Lower leg skin (tissue), 4 donors: ENCODE results near the gene FHL2. TPM values are rescaled to one million over a fixed set of nuclear protein-coding genes. Genes with fewer than 3 reads are reported as not detected.

Source experiments
- DNase-seq, 2 donors: peaks; one replicate each; pipeline ENCODE4 v3.0.0-alpha.2; 2019; ENCODE audit warnings: low spot score in 2 of 2
- H3K4me3 ChIP-seq: fragments of 200-600 bp; sonication (generic); 2 replicates; pipeline ENCODE4 v1.5.1; 2017; ENCODE audit warnings: mild to moderate bottlenecking, low read depth; ENCODE audit not compliant: poor library complexity, severe bottlenecking
- POLR2A ChIP-seq, 2 donors: fragments of 450-650 bp; IDR thresholded peaks; one replicate each; pipeline ENCODE4 v1.6.1; 2016 to 2017; ENCODE audit warnings: antibody characterized with exemption in 2 of 2, mild to moderate bottlenecking in 1 of 2, moderate library complexity in 1 of 2
- WGBS, 2 donors: methylation state at CpG; one replicate each; pipeline ENCODE4 v1.1.5; 2018; 5-methylcytosine and 5-hydroxymethylcytosine counted together
- intact Hi-C: fragments of 100-400 bp; cut with DNase I; formaldehyde crosslinking; loops from one replicate; pipeline ENCODE4 v1.15.0; 2023; ENCODE audit warnings: low total_unique reads
- total RNA-seq, 4 donors: library from RNA; depleted of rRNA; stranded (reverse); fragments of >200 nt; gene quantifications; one replicate each; pipeline ENCODE4 v1.1.0, GENCODE V29; 2016
- TF ChIP-seq, protein P1 (sequence below), 3 donors: fragments of 450-650 bp; IDR thresholded peaks; one replicate each; pipeline ENCODE4 v1.5.1; 2016; ENCODE audit warnings: antibody characterized with exemption in 3 of 3, mild to moderate bottlenecking in 3 of 3, moderate library complexity in 2 of 3

Gene FHL2
- total RNA-seq, 4 donors from 2014 or later: 48.3 to 67.3 (median 49.3) TPM

DNA sequence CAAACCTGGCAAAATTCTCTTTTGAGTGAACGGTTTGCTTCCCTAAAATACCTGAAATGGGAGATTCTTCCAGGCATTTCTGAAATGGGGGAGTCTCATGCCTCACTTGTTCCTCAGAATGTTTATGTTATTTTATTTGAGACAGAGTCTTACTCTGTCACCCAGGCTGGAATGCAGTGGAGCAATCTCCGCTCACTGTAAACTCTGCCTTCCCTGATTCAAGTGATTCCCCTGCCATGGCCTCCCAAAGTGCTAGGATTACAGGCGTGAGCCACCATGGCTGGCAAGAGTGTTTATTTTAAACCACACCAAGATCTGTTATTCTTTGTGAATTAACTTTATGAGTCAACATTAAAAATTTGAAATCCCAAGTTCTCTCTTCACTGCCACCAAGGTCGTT is 6.4 kb upstream of the FHL2 start:
- intact Hi-C loops: no loop called here
- TF ChIP-seq, protein P1, sequence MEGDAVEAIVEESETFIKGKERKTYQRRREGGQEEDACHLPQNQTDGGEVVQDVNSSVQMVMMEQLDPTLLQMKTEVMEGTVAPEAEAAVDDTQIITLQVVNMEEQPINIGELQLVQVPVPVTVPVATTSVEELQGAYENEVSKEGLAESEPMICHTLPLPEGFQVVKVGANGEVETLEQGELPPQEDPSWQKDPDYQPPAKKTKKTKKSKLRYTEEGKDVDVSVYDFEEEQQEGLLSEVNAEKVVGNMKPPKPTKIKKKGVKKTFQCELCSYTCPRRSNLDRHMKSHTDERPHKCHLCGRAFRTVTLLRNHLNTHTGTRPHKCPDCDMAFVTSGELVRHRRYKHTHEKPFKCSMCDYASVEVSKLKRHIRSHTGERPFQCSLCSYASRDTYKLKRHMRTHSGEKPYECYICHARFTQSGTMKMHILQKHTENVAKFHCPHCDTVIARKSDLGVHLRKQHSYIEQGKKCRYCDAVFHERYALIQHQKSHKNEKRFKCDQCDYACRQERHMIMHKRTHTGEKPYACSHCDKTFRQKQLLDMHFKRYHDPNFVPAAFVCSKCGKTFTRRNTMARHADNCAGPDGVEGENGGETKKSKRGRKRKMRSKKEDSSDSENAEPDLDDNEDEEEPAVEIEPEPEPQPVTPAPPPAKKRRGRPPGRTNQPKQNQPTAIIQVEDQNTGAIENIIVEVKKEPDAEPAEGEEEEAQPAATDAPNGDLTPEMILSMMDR (IDR thresholded peaks at IDR 0.05): no peak
- no peak for TF ChIP-seq POLR2A (IDR thresholded peaks at IDR 0.05)
- 62 to 78% methylated on average over 4 of the region's 4 CpGs for WGBS, 2 donors
- H3K4me3 ChIP-seq: no peak overlapping the region
- DNase-seq: peak in 1 of 2 donors; percentile 31

DNA sequence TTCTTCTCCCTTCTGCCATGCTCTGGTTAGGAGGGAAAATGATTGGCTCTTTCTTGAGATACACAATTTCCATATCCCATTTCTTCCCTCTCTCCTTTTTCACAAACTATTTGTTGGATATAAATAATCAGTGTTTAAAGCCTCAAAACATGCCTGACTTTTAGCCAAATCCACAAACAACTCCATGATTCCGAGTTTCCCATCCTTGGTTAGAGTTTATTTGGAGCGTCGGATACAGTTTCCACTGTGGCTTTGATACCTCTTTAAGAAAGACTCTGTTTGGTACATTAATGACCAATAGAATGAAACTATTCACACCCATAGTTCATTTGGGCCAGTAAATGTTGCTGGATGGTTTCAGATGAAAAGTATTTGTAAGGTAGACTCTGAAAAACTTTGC is 5.9 kb upstream of the FHL2 start:
- no peak overlapping the region for H3K4me3 ChIP-seq
- intact Hi-C loops: no loop called here
- TF ChIP-seq, protein P1 (IDR thresholded peaks at IDR 0.05): no peak
- no peak for TF ChIP-seq POLR2A (IDR thresholded peaks at IDR 0.05)
- DNase-seq: no peak
- WGBS, 2 donors: 36 to 41% methylated on average over 3 of the region's 3 CpGs

DNA sequence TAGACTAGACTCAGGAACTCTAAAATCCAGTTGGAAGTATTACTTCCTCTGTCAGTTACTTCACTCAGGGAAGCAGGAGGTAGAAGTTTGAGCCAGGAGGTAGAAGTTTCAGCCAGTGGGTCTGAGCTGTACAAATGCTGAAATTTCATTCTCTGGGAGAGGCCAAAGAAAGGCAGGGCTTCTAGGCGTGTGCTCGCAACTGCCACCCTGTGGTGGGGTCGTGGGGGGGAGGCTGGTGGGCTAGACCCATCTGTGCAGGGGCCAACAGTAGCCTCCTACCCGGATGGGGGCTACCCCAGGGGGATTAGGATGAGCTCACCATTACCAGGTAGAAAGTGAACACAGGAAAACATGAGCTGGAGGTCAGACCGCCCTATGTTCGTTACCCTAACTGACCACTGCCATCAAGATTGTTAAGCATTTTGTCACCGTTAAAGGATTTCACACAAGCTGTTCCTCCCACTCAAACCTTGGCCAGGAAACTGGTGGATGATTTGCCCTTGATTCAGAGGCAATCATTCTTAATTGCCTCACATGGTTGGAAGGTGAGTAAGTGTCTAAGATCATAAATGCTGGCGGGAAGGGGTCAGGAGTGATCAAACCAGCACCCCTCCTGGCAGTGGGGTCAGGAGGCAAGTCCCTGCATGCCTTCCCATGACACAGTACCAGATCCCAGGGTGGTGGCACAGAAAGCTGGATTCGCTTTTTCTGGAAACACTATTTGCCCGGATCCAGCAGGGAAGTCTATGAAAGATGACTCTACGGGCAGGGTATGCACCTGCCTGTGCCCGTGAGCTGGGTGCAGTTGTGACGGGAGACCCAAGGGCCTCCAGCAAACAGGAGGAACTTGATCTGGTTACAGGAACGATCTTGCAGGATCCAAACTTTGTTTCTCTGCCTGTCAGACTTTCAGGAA is 5.2 kb upstream of the FHL2 start:
- intact Hi-C loops: no loop called here
- H3K4me3 ChIP-seq: no peak overlapping the region
- TF ChIP-seq, protein P1 (IDR thresholded peaks at IDR 0.05): no peak
- no peak for TF ChIP-seq POLR2A (IDR thresholded peaks at IDR 0.05)
- DNase-seq: peak in 1 of 2 donors; percentile 81
- WGBS, 2 donors: 35 to 38% methylated on average over 14 of the region's 14 CpGs

DNA sequence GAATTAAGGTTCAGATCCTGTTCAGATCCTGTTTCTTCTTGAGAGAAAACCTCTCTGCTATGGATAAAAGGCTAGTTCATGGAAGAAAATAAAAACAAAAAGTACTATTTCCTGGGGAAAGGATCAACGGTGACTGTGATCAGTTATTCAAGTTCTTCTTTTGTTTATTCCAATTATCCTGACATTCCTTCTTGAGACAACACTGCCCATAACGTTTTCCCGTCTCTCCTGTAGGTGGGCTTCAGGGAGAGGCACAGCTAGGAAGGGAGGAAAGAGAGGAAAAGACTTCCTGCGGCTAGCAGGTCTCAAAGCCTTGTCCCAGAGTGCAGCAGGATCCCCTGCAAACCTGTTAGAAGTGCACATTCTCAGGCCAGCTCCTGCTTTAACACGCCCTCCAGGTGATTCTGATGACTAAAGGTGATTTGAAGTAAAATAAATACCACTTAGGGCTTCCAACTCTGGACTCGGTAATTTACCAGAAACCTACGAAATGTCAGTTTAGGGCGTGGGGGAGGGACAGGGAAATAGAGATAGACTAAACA is 4.5 kb upstream of the FHL2 start:
- intact Hi-C loops: no loop called here
- no peak for DNase-seq
- no peak overlapping the region for H3K4me3 ChIP-seq
- 45 to 51% methylated on average over 8 of the region's 8 CpGs for WGBS, 2 donors
- TF ChIP-seq, protein P1 (IDR thresholded peaks at IDR 0.05): no peak
- no peak for TF ChIP-seq POLR2A (IDR thresholded peaks at IDR 0.05)

DNA sequence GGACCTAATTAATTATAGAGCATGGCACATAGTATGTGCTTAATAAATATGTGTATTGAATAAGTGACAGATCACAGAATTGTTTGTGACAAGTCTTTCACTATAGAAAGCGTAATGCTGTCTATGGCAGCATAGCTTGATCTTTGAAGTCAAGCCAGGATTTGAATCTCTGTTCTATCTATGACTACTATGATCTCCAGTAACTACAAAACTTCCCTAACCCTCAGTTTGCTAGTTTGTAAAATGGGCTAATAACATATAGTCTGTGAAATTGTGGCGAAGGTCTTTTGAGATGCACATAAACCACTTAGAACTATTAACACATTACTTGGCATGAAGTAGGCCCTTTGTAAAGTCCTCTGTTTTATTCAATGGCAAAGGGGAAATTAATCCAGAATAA is 4.0 kb upstream of the FHL2 start:
- no peak overlapping the region for H3K4me3 ChIP-seq
- intact Hi-C loops: no loop called here
- DNase-seq: no peak
- TF ChIP-seq POLR2A (IDR thresholded peaks at IDR 0.05): no peak
- TF ChIP-seq, protein P1 (IDR thresholded peaks at IDR 0.05): no peak
- 94 to 100% methylated on average over 2 of the region's 2 CpGs for WGBS, 2 donors
